Measurements from ENCODE around the gene DKC1. TPM values are rescaled to one million over a fixed set of nuclear protein-coding genes. Genes with fewer than 3 reads are reported as not detected.

Gene DKC1
- total RNA-seq, 1 experiment from 2014 or later = 160 TPM

- Histone ChIP-seq H2BK20ac (ENCODE audit: low read depth, low read length, poor library complexity, severe bottlenecking) (no peak overlapping the region), H4K91ac (ENCODE audit: insufficient read length, low read depth, low read length) (no peak overlapping the region), H3K9me3 (ENCODE audit: control insufficient read depth, low read depth, low read length) (peaks cover 35% of the 10 kb centered on the region), H3T11ph (ENCODE audit: low read length) (no peak overlapping the region), H2BK5ac (ENCODE audit: insufficient read length, low read length) (no peak overlapping the region), H3K4ac (ENCODE audit: low read depth, low read length) (no peak overlapping the region), H3K79me2 (ENCODE audit: insufficient read depth, low read length) (no peaks in the 10 kb centered on the region), H3K23ac (ENCODE audit: insufficient read length, low read depth, low read length) (no peak overlapping the region), H3K4me2 (ENCODE audit: insufficient read depth, insufficient read length, low read length) (no peak overlapping the region), H3K4me1 (ENCODE audit: insufficient read depth, low read length) (no peaks in the 10 kb centered on the region), H3K23me2 (ENCODE audit: insufficient read length, low read depth, low read length, poor library complexity, severe bottlenecking) (no peaks in the 10 kb centered on the region), H2AK5ac (ENCODE audit: insufficient read length, low read length) (no peak overlapping the region), H2AFZ (ENCODE audit: low read length) (no peak overlapping the region), H3K56ac (ENCODE audit: insufficient read length, low read depth, low read length) (no peak overlapping the region), H2BK15ac (ENCODE audit: low read depth, low read length) (no peak overlapping the region), H3K79me1 (ENCODE audit: insufficient read depth, low read depth, low read length, poor library complexity, severe bottlenecking) (no peaks in the 10 kb centered on the region), H3K27me3 (ENCODE audit: insufficient read depth, low read length) (no peaks in the 10 kb centered on the region), H3K14ac (ENCODE audit: insufficient read depth, low read length) (no peak overlapping the region), H4K20me1 (ENCODE audit: control insufficient read depth, insufficient read depth, insufficient read length) (no peaks in the 10 kb centered on the region), H4K5ac (ENCODE audit: insufficient read length, low read depth, low read length) (no peak overlapping the region), H4K8ac (replicated peaks; ENCODE audit: insufficient read length, low read depth, low read length) (no peak overlapping the region), H2BK120ac (ENCODE audit: low read depth, low read length, poor library complexity, severe bottlenecking) (no peak overlapping the region), H3K9ac (ENCODE audit: extremely low read depth, insufficient read length, low read length) (no peak overlapping the region), H2BK12ac (ENCODE audit: insufficient read length, low read depth, low read length) (no peak overlapping the region), H3K18ac (ENCODE audit: insufficient read length, low read depth, low read length) (no peak overlapping the region), H3K27ac (ENCODE audit: insufficient read length, low read depth, low read length) (no peak overlapping the region)
- no peak overlapping the region for H3K4me3 Mint-ChIP-seq
- no peak overlapping the region for H3K27ac Mint-ChIP-seq
- TF ChIP-seq CTCF (conservative IDR thresholded peaks at IDR 0.05) = no peak
- peaks cover 0 to 5% of the 10 kb centered on the region in 2 experiments; a peak in 1 of 4 replicates for H3K4me1 Mint-ChIP-seq
- no peaks in the 10 kb centered on the region for H3K27me3 Mint-ChIP-seq (ENCODE audit: low read depth)
- H3K9me3 Mint-ChIP-seq = peaks cover 64 to 65% of the 10 kb centered on the region in 2 experiments
- no peak for DNase-seq
- H3K36me3 Mint-ChIP-seq (ENCODE audit: insufficient read depth in 1 of 3, low read depth in 3 of 3) = peaks cover 0 to 6% (median 0%) of the 10 kb centered on the region in 3 experiments; a peak in 3 of 7 replicates
- no CpG with 5 or more reads among the region's 6 CpGs for WGBS (ENCODE audit: extremely low coverage, insufficient read length, low lambda C conversion rate)
These were observed 43.5 kb upstream of the DKC1 start for GRCh38 chrX:154719132-154719675.

Measured in H9 (cell line).